RWPE1 (cell line): ENCODE data around the gene KDM2B.

Experiments
- CTCF ChIA-PET: fragments of 350-600 bp; sonication (Branson Sonifier 250); formaldehyde crosslinking; extraction: SDS; loops from one replicate; lab custom pipeline; 2021; lab: Yijun Ruan, JAX
- POLR2A ChIA-PET: fragments of 400-600 bp; formaldehyde crosslinking; extraction: SDS; loops from one replicate; lab custom pipeline; 2020; ENCODE audit warnings: antibody characterized with exemption; ENCODE audit not compliant: low non-redundant PET; lab: Yijun Ruan, JAX
- DNase-seq: peaks from one replicate; pipeline ENCODE4 v3.0.0; 2012; ENCODE audit warnings: low spot score
- H3K27ac ChIP-seq: fragments of 450-650 bp; 2 replicates; pipeline ENCODE4 v1.5.1; 2017
- CTCF ChIP-seq: fragments of 450-650 bp; conservative IDR thresholded peaks from 2 replicates; pipeline ENCODE4 v1.5.1; 2017; ENCODE audit warnings: low read depth, mild to moderate bottlenecking

Gene KDM2B

GRCh38 chr12:121579981-121580868 is 598 bp downstream of the KDM2B start:
- ChIA-PET POLR2A (interaction anchor here (0.5 to 1.2 kb wide), 2 partner anchors 43 to 110 kb away, joined by 6 to 7 read pairs; no protein-coding TSS in a partner anchor), CTCF (interaction anchor here (0.7 kb wide), 1 partner anchor 28 kb away, joined by 3 read pairs; no protein-coding TSS in a partner anchor)
- H3K27ac ChIP-seq: peak overlapping the region; percentile 75
- DNase-seq: peak; percentile 65
- no peak for TF ChIP-seq CTCF

GRCh38 chr12:121579190-121579791 is 1.5 kb downstream of the KDM2B start:
- DNase-seq: no peak
- CTCF ChIA-PET: interaction anchor here (0.6 to 0.7 kb wide), 3 partner anchors 27 to 532 kb away, joined by 3 read pairs; no protein-coding TSS in a partner anchor
- peak overlapping the region; percentile 69 for H3K27ac ChIP-seq
- POLR2A ChIA-PET: no interaction called here
- TF ChIP-seq CTCF: no peak

GRCh38 chr12:121578230-121579189 is 2.3 kb downstream of the KDM2B start:
- no peak for DNase-seq
- peak overlapping the region; percentile 69 for H3K27ac ChIP-seq
- ChIA-PET POLR2A (no interaction called here), CTCF (interaction anchor here (0.5 to 0.7 kb wide), 3 partner anchors 78 to 531 kb away, joined by 3 read pairs; no protein-coding TSS in a partner anchor)
- TF ChIP-seq CTCF: no peak

- no peak for DNase-seq
- peak overlapping the region; percentile 69 for H3K27ac ChIP-seq
- TF ChIP-seq CTCF: no peak
- ChIA-PET CTCF (interaction anchor here (0.5 to 2.1 kb wide), 2 partner anchors 25 to 72 kb away, joined by 3 to 12 read pairs; no protein-coding TSS in a partner anchor), POLR2A (no interaction called here)
Measured at GRCh38 chr12:121577443-121578180, 3.2 kb downstream of the KDM2B start.

- POLR2A ChIA-PET: no interaction called here
- no peak for TF ChIP-seq CTCF
- DNase-seq: peak; percentile 55
- peak overlapping the region; percentile 69 for H3K27ac ChIP-seq
- CTCF ChIA-PET: interaction anchor here (0.5 to 2.1 kb wide), 3 partner anchors 10 to 72 kb away, joined by 3 to 12 read pairs (median 3); no protein-coding TSS in a partner anchor
Measured at GRCh38 chr12:121576851-121577391, 3.9 kb downstream of the KDM2B start.
